Skeletal muscle satellite cell (primary cell): Measurements from ENCODE around the gene DUSP18.
"Not testable (repeated sequence)": the region's sequence is repeated elsewhere in the genome, so short reads cannot be mapped to it uniquely, and the experiment has no call there.

Experiments
- H3K27me3 ChIP-seq: 2 replicates; pipeline ENCODE4 v1.7.0; 2013; ENCODE audit warnings: low read length; ENCODE audit not compliant: control insufficient read depth, insufficient read depth
- H3K36me3 ChIP-seq: 2 replicates; pipeline ENCODE4 v1.7.0; 2013; ENCODE audit warnings: mild to moderate bottlenecking, control low read depth, low read length; ENCODE audit not compliant: insufficient read depth
- H3K4me1 ChIP-seq: 2 replicates; pipeline ENCODE4 v1.7.0; 2013; ENCODE audit warnings: low read length; ENCODE audit not compliant: control insufficient read depth, insufficient read depth
- H3K4me2 ChIP-seq: 2 replicates; pipeline ENCODE4 v1.7.0; 2013; ENCODE audit warnings: mild to moderate bottlenecking, low read length
- H3K4me3 ChIP-seq: 2 replicates; pipeline ENCODE4 v1.7.0; 2013; ENCODE audit warnings: low read length
- H3K9ac ChIP-seq: 2 replicates; pipeline ENCODE4 v1.7.0; 2013; ENCODE audit warnings: mild to moderate bottlenecking, low read depth, low read length, moderate library complexity
- H3K9me3 ChIP-seq: replicated peaks from 2 replicates; pipeline ENCODE4 v1.7.0; 2013; ENCODE audit warnings: mild to moderate bottlenecking, control low read depth, low read length

Gene DUSP18

GRCh38 chr22:30635273-30636225, 32.1 kb downstream of the DUSP18 start, which contains the start of gene SLC35E4:
SLC35E4 (plus strand) TSS chr22:30635781; CDS start chr22:30636451, 670 bp downstream.
- no peaks in the 10 kb centered on the region for H3K9me3 ChIP-seq
- peaks cover 29% of the 10 kb centered on the region for H3K4me1 ChIP-seq
- peak within 1 kb of the TSS; percentile 94 for H3K4me2 ChIP-seq
- peak within 1 kb of the TSS; percentile 83 for H3K4me3 ChIP-seq
- peak within 1 kb of the TSS; percentile 82 for H3K9ac ChIP-seq
- H3K27me3 ChIP-seq: no peaks in the 10 kb centered on the region
- no peaks in the 10 kb centered on the region for H3K36me3 ChIP-seq

- H3K4me3 ChIP-seq: peak overlapping the region; percentile 70
- H3K9ac ChIP-seq: peak overlapping the region; percentile 69
- H3K27me3 ChIP-seq: no peaks in the 10 kb centered on the region
- H3K9me3 ChIP-seq: no peaks in the 10 kb centered on the region
- H3K4me1 ChIP-seq: peaks cover 29% of the 10 kb centered on the region
- H3K36me3 ChIP-seq: no peaks in the 10 kb centered on the region
- peak overlapping the region; percentile 94 for H3K4me2 ChIP-seq
Measured at GRCh38 chr22:30634471-30635233, 33.0 kb downstream of the DUSP18 start.

- not testable (repeated sequence) for H3K4me3 ChIP-seq, H3K9me3 ChIP-seq, H3K27me3 ChIP-seq, H3K36me3 ChIP-seq, H3K9ac ChIP-seq, H3K4me2 ChIP-seq
- peaks cover 15% of the 10 kb centered on the region for H3K4me1 ChIP-seq
Measured at GRCh38 chr22:30631469-30631868, 36.2 kb downstream of the DUSP18 start.

GRCh38 chr22:30628491-30628890, 39.2 kb downstream of the DUSP18 start:
- Histone ChIP-seq H3K9me3 (no peaks in the 10 kb centered on the region), H3K9ac (no peak overlapping the region), H3K4me3 (no peak overlapping the region), H3K4me1 (no peaks in the 10 kb centered on the region), H3K4me2 (no peak overlapping the region), H3K36me3 (no peaks in the 10 kb centered on the region), H3K27me3 (no peaks in the 10 kb centered on the region)

GRCh38 chr22:30627471-30627870, 40.2 kb downstream of the DUSP18 start:
- H3K4me2 ChIP-seq: no peak overlapping the region
- H3K4me1 ChIP-seq: no peaks in the 10 kb centered on the region
- H3K9ac ChIP-seq: no peak overlapping the region
- no peaks in the 10 kb centered on the region for H3K36me3 ChIP-seq
- H3K4me3 ChIP-seq: no peak overlapping the region
- H3K9me3 ChIP-seq: no peaks in the 10 kb centered on the region
- H3K27me3 ChIP-seq: no peaks in the 10 kb centered on the region

GRCh38 chr22:30626413-30626812, 41.3 kb downstream of the DUSP18 start:
- H3K4me1 ChIP-seq: no peaks in the 10 kb centered on the region
- no peak overlapping the region for H3K9ac ChIP-seq
- no peak overlapping the region for H3K4me3 ChIP-seq
- H3K36me3 ChIP-seq: no peaks in the 10 kb centered on the region
- no peaks in the 10 kb centered on the region for H3K27me3 ChIP-seq
- H3K9me3 ChIP-seq: no peaks in the 10 kb centered on the region
- H3K4me2 ChIP-seq: no peak overlapping the region

- H3K36me3 ChIP-seq, H3K9me3 ChIP-seq, H3K4me3 ChIP-seq, H3K4me1 ChIP-seq, H3K4me2 ChIP-seq, H3K27me3 ChIP-seq, H3K9ac ChIP-seq: not testable (repeated sequence)
Measured at GRCh38 chr22:30619909-30620308, 47.8 kb downstream of the DUSP18 start.

GRCh38 chr22:30617819-30618218, 49.9 kb downstream of the DUSP18 start:
- Histone ChIP-seq H3K9ac (no peak overlapping the region), H3K36me3 (no peaks in the 10 kb centered on the region), H3K9me3 (no peaks in the 10 kb centered on the region), H3K4me3 (no peak overlapping the region), H3K4me2 (no peak overlapping the region), H3K4me1 (no peaks in the 10 kb centered on the region), H3K27me3 (no peaks in the 10 kb centered on the region)

- Histone ChIP-seq H3K4me1 (no peaks in the 10 kb centered on the region), H3K4me2 (no peak overlapping the region), H3K4me3 (no peak overlapping the region), H3K27me3 (no peaks in the 10 kb centered on the region), H3K36me3 (no peaks in the 10 kb centered on the region), H3K9ac (no peak overlapping the region), H3K9me3 (no peaks in the 10 kb centered on the region)
Measured at GRCh38 chr22:30615543-30615954, 52.1 kb downstream of the DUSP18 start.

- no peak overlapping the region for H3K9ac ChIP-seq
- peaks cover under 1% of the 10 kb centered on the region for H3K4me1 ChIP-seq
- H3K9me3 ChIP-seq: no peaks in the 10 kb centered on the region
- H3K27me3 ChIP-seq: no peaks in the 10 kb centered on the region
- no peaks in the 10 kb centered on the region for H3K36me3 ChIP-seq
- H3K4me3 ChIP-seq: no peak overlapping the region
- no peak overlapping the region for H3K4me2 ChIP-seq
Measured at GRCh38 chr22:30614879-30615278, 52.8 kb downstream of the DUSP18 start.

GRCh38 chr22:30614268-30614667, 53.4 kb downstream of the DUSP18 start:
- H3K9ac ChIP-seq: no peak overlapping the region
- no peaks in the 10 kb centered on the region for H3K27me3 ChIP-seq
- H3K36me3 ChIP-seq: no peaks in the 10 kb centered on the region
- no peak overlapping the region for H3K4me3 ChIP-seq
- peaks cover 6% of the 10 kb centered on the region for H3K4me1 ChIP-seq
- no peaks in the 10 kb centered on the region for H3K9me3 ChIP-seq
- no peak overlapping the region for H3K4me2 ChIP-seq
